Measurements from ENCODE around the gene OR2AG2.

Gene OR2AG2

GRCh38 chr11:6737872-6738466 lies 33.8 kb downstream of the OR2AG2 start:
- DNase-seq = peak; percentile 69

GRCh38 chr11:6736495-6737121 lies 35.2 kb downstream of the OR2AG2 start:
- DNase-seq = no peak

GRCh38 chr11:6735306-6735705 lies 36.5 kb downstream of the OR2AG2 start:
- DNase-seq = no peak

GRCh38 chr11:6734616-6735015 lies 37.2 kb downstream of the OR2AG2 start:
- no peak for DNase-seq

- DNase-seq = peak; percentile 26
Observed at GRCh38 chr11:6733326-6734275, 38.2 kb downstream of the OR2AG2 start.

- DNase-seq = no peak
Observed at GRCh38 chr11:6727971-6728760, 43.6 kb downstream of the OR2AG2 start.

- DNase-seq = no peak
Observed at GRCh38 chr11:6725386-6725896, 46.3 kb downstream of the OR2AG2 start.

GRCh38 chr11:6724013-6724412 lies 47.8 kb downstream of the OR2AG2 start:
- no peak for DNase-seq

- no peak for DNase-seq
Observed at GRCh38 chr11:6721343-6721742, 50.4 kb downstream of the OR2AG2 start.

GRCh38 chr11:6719576-6719975 lies 52.2 kb downstream of the OR2AG2 start:
- no peak for DNase-seq

GRCh38 chr11:6717426-6717825 lies 54.4 kb downstream of the OR2AG2 start:
- DNase-seq = no peak
